Spleen (tissue), 11 donors: Measurements from ENCODE around the gene CDK5RAP3. TPM values are rescaled to one million over a fixed set of nuclear protein-coding genes. Genes with fewer than 3 reads are reported as not detected.

Experiments
- DNase-seq: peaks from one replicate; pipeline ENCODE4 v3.0.0-alpha.2; 2020
- H3K27ac ChIP-seq, 8 donors: fragments of 200-600 bp; sonication (generic) in 7 of 8; 1 replicate in 4 of 8; 2 replicates in 4 of 8; pipeline versions ENCODE4 v1.5.0 to v1.8.0; 2016 to 2021; ENCODE audit warnings: inconsistent platforms in 4 of 8, mild to moderate bottlenecking in 4 of 8, moderate library complexity in 1 of 8
- H3K27me3 ChIP-seq, 7 donors: fragments of 200-600 bp; sonication (generic) in 6 of 7; replicated peaks in 1 of 7; 1 replicate in 4 of 7; 2 replicates in 3 of 7; pipeline versions ENCODE4 v1.5.0 to v1.8.0; 2016 to 2021; ENCODE audit warnings: inconsistent platforms in 3 of 7, mild to moderate bottlenecking in 1 of 7
- H3K36me3 ChIP-seq, 6 donors: fragments of 200-600 bp; sonication (generic) in 5 of 6; 1 replicate in 4 of 6; 2 replicates in 2 of 6; pipeline versions ENCODE4 v1.5.0 to v1.8.0; 2016 to 2021; ENCODE audit warnings: inconsistent platforms in 2 of 6
- H3K4me1 ChIP-seq, 6 donors: fragments of 200-600 bp; sonication (generic) in 5 of 6; 1 replicate in 3 of 6; 2 replicates in 3 of 6; pipeline versions ENCODE4 v1.5.0 to v1.8.0; 2016 to 2021; ENCODE audit warnings: inconsistent platforms in 3 of 6
- H3K4me3 ChIP-seq, 8 donors: fragments of 200-600 bp; sonication (generic) in 7 of 8; 1 replicate in 4 of 8; 2 replicates in 4 of 8; pipeline versions ENCODE4 v1.5.0 to v1.8.0; 2016 to 2021; ENCODE audit warnings: inconsistent platforms in 4 of 8, mild to moderate bottlenecking in 4 of 8, moderate library complexity in 2 of 8
- H3K9me3 ChIP-seq, 8 donors: fragments of 200-600 bp; sonication (generic) in 7 of 8; 1 replicate in 4 of 8; 2 replicates in 4 of 8; pipeline versions ENCODE4 v1.5.0 to v1.8.0; 2016 to 2021; ENCODE audit warnings: inconsistent platforms in 4 of 8
- POLR2A ChIP-seq, 3 donors: fragments of 450-650 bp; IDR thresholded peaks; one replicate each; pipeline ENCODE4 v1.5.1; 2017; ENCODE audit warnings: antibody characterized with exemption in 3 of 3, mild to moderate bottlenecking in 1 of 3
- POLR2AphosphoS5 ChIP-seq, 3 donors: sonication (generic); formaldehyde crosslinking; IDR thresholded peaks; one replicate each; pipeline ENCODE4 v1.5.1; 2017; ENCODE audit warnings: antibody characterized with exemption in 3 of 3
- WGBS, 5 donors: extraction: QIAGEN DNeasy Blood & Tissue Kit in 3 of 5; methylation state at CpG; one replicate each; pipeline versions ENCODE4 v1.1.5 to v1.1.7; 2013 to 2018; 5-methylcytosine and 5-hydroxymethylcytosine counted together
- intact Hi-C: fragments of 100-400 bp; cut with DNase I; formaldehyde crosslinking; loops from one replicate; pipeline ENCODE4 v1.15.0; 2023; ENCODE audit warnings: low total_unique reads
- polyA plus RNA-seq, 3 donors: library from polyadenylated mRNA; stranded (reverse); fragments of 200-250 nt; gene quantifications; one replicate each; pipeline ENCODE4 v1.2.1, GENCODE V29; 2013
- total RNA-seq, 7 donors: library from RNA; depleted of rRNA in 3 of 7; stranded (reverse); fragments of >200 nt in 3 of 7; fragmentation: NEBNext Ultra II Directional in 4 of 7; extraction: Animal tissue kit (Norgen Biotek cat#: 25700) in 4 of 7; gene quantifications; one replicate each; pipeline versions ENCODE4 v1.1.0 to v1.2.1, GENCODE V29; 2016 to 2021
- TF ChIP-seq, protein P1 (sequence below), 11 experiments: fragments of 200-600 bp in 7 of 11; fragments of 450-650 bp in 4 of 11; sonication (generic) in 4 of 11; IDR thresholded peaks in 8 of 11; conservative IDR thresholded peaks in 3 of 11; 1 replicate in 7 of 11; 2 replicates in 4 of 11; pipeline versions ENCODE4 v1.4.0 to v1.8.0; 2016 to 2021; ENCODE audit warnings: antibody characterized with exemption in 11 of 11, inconsistent platforms in 4 of 11, mild to moderate bottlenecking in 1 of 11
- donor health status: healthy with polysubstance abuse.
- donor health status: DM: no; HTN: no; CAD: no; lungs with moderate emphysema.
- donor health status: DM: no; HTN: no; CAD: no.
- donor health status: Bipolar disorder and iron deficiency.
- donor health status: healthy.
- donor health status: DM: no; HTN: no; CAD: no.
- donor health status: DM: yes; HTN: yes; CAD: no.

CDK5RAP3 gene
- total and polyA plus RNA-seq, 10 donors: 216 to 1,020 (median 261) TPM

DNA sequence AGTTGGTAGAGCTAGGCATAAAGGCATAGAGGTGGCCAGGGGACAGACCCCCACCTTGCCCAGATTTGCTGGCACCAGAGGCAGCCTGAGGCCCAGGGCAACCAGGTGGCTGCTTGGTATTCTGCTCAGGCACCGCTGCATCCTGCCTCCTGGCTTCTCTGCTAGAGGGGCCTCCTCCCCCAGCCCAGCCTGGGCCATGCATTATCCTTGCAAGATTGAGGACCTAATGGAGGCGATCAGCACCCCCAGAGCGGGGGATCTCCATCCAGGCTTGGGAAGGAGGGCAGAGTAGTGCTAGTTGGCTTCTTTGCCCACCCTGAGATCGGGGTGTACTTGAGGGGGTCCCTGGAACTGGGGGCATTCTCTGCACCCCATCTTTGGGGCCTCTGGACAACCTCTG is 23.8 kb downstream of the CDK5RAP3 start:
- Histone ChIP-seq H3K4me1 (no peaks in the 10 kb centered on the region), H3K27ac (no peak overlapping the region), H3K27me3 (peaks cover 0 to 8% (median 0%) of the 10 kb centered on the region in 7 donors), H3K36me3 (no peaks in the 10 kb centered on the region), H3K9me3 (no peaks in the 10 kb centered on the region), H3K4me3 (no peak overlapping the region)
- intact Hi-C loops: no loop called here
- no peak for DNase-seq
- 83 to 88% (median 86%) methylated on average over 2 to 4 of the region's 4 CpGs for WGBS, 5 donors
- TF ChIP-seq POLR2A (IDR thresholded peaks at IDR 0.05): no peak
- TF ChIP-seq, protein P1, sequence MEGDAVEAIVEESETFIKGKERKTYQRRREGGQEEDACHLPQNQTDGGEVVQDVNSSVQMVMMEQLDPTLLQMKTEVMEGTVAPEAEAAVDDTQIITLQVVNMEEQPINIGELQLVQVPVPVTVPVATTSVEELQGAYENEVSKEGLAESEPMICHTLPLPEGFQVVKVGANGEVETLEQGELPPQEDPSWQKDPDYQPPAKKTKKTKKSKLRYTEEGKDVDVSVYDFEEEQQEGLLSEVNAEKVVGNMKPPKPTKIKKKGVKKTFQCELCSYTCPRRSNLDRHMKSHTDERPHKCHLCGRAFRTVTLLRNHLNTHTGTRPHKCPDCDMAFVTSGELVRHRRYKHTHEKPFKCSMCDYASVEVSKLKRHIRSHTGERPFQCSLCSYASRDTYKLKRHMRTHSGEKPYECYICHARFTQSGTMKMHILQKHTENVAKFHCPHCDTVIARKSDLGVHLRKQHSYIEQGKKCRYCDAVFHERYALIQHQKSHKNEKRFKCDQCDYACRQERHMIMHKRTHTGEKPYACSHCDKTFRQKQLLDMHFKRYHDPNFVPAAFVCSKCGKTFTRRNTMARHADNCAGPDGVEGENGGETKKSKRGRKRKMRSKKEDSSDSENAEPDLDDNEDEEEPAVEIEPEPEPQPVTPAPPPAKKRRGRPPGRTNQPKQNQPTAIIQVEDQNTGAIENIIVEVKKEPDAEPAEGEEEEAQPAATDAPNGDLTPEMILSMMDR (IDR thresholded peaks at IDR 0.05 in 8 of 11, conservative IDR thresholded peaks at IDR 0.05 in 3 of 11): no peak
- TF ChIP-seq POLR2AphosphoS5 (IDR thresholded peaks at IDR 0.05): no peak

DNA sequence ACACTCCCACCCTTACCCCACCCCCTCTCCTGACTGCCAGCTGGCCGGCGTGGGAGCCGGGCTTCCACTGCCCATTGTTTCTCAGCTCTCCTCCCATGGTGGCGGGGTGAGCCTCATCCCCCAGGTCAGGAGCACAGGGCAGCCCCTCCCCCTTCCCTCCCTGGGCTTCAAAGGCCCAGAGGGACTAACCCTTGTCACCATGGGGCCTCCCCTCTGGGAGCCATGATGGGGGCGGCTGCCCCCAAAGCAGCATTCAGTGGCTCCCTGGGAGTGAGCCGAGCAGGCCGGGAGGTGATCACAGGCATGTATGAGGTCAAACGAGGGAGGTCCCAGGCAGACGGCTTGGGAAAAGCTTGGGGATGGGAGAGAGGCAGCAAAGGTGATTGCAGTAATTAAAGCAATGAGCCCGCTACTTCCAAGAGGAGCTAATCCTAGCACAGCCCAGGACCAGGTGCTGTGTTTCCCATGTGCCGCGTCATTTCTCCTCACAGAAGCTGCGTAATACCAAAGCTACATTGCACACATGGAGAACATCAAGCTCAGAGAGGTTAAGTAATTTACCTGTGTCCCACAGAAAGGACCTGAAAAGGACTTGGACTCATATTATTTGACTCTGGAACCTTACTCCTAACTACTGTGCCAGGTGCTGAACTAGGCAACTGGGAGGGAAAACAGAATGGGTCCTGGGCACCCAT is 24.5 kb downstream of the CDK5RAP3 start:
- TF ChIP-seq POLR2AphosphoS5 (IDR thresholded peaks at IDR 0.05): no peak
- TF ChIP-seq, protein P1 (IDR thresholded peaks at IDR 0.05 in 8 of 11, conservative IDR thresholded peaks at IDR 0.05 in 3 of 11): no peak
- no peak for TF ChIP-seq POLR2A (IDR thresholded peaks at IDR 0.05)
- Histone ChIP-seq H3K4me1 (no peaks in the 10 kb centered on the region), H3K9me3 (no peaks in the 10 kb centered on the region), H3K4me3 (no peak overlapping the region), H3K27ac (no peak overlapping the region), H3K36me3 (no peaks in the 10 kb centered on the region), H3K27me3 (peaks cover 0 to 8% (median 0%) of the 10 kb centered on the region in 7 donors)
- no peak for DNase-seq
- intact Hi-C loops: no loop called here
- 75 to 87% (median 78%) methylated on average over 13 of the region's 13 CpGs for WGBS, 5 donors

DNA sequence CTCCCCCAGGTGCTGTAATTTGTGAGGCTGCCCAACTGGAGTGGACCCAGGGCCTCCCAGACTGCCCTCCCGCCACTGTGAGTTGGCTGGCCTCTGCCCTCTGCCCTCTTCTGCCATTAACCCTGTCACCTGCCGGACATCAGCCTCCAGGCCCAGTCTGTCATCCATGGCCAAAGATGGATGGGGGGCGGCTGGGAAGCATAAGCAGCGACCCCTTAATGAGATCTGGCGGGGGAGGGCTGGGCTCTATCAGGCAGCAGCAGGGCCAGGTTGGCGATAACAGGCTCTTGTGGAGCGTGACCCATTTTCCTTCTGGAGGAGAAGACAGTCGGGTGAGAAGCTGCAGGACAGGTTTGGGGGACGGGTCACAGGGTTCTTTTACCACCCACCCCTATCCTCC is 25.3 kb downstream of the CDK5RAP3 start:
- TF ChIP-seq POLR2A (IDR thresholded peaks at IDR 0.05): no peak
- TF ChIP-seq, protein P1 (IDR thresholded peaks at IDR 0.05 in 8 of 11, conservative IDR thresholded peaks at IDR 0.05 in 3 of 11): no peak
- no peak for TF ChIP-seq POLR2AphosphoS5 (IDR thresholded peaks at IDR 0.05)
- no peak for DNase-seq
- no peaks in the 10 kb centered on the region for H3K36me3 ChIP-seq
- intact Hi-C loops: no loop called here
- H3K27ac ChIP-seq: no peak overlapping the region
- 72 to 90% (median 85%) methylated on average over 7 to 9 of the region's 9 CpGs for WGBS, 5 donors
- peaks cover 0 to 5% (median 0%) of the 10 kb centered on the region in 6 donors for H3K4me1 ChIP-seq
- no peaks in the 10 kb centered on the region for H3K9me3 ChIP-seq
- H3K27me3 ChIP-seq: peaks cover 0 to 8% (median 0%) of the 10 kb centered on the region in 7 donors
- no peak overlapping the region for H3K4me3 ChIP-seq

DNA sequence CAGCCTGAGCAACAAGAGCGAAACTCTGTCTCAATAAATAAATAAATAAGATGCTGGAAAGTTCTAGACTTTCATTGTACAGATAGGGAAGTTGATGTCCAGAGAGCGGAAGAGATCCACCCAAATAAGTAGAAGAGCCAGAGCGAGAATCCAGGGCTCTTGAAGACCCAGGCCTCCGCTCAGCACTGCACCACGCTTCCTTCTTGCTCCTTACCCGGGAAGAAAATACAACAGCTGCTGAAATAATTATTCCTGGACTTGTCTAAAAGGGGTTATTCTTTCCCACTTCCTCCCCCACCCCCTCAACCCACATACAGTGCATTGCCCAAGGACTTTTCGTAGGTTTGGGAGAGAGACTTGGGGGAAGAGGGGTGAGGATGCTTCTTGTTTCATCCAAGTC is 26.7 kb downstream of the CDK5RAP3 start:
- TF ChIP-seq POLR2AphosphoS5 (IDR thresholded peaks at IDR 0.05) (no peak), POLR2A (IDR thresholded peaks at IDR 0.05) (no peak)
- TF ChIP-seq, protein P1 (IDR thresholded peaks at IDR 0.05 in 8 of 11, conservative IDR thresholded peaks at IDR 0.05 in 3 of 11): no peak
- peaks cover 0 to 8% (median 0%) of the 10 kb centered on the region in 7 donors for H3K27me3 ChIP-seq
- WGBS, 5 donors: 69 to 82% (median 72%) methylated on average over 7 of the region's 7 CpGs
- no peak overlapping the region for H3K4me3 ChIP-seq
- DNase-seq: no peak
- H3K36me3 ChIP-seq: no peaks in the 10 kb centered on the region
- no peaks in the 10 kb centered on the region for H3K9me3 ChIP-seq
- intact Hi-C loops: no loop called here
- H3K27ac ChIP-seq: no peak overlapping the region
- H3K4me1 ChIP-seq: peaks cover 0 to 16% (median 8%) of the 10 kb centered on the region in 6 donors
